Measurements from ENCODE around the gene BAIAP2L2. TPM values are rescaled to one million over a fixed set of nuclear protein-coding genes. Genes with fewer than 3 reads are reported as not detected.

The BAIAP2L2 gene
- total and polyA plus RNA-seq, 2 of the 4 experiments (the other 2 are of a cell fraction), result 0.18 to 0.46 TPM

DNA sequence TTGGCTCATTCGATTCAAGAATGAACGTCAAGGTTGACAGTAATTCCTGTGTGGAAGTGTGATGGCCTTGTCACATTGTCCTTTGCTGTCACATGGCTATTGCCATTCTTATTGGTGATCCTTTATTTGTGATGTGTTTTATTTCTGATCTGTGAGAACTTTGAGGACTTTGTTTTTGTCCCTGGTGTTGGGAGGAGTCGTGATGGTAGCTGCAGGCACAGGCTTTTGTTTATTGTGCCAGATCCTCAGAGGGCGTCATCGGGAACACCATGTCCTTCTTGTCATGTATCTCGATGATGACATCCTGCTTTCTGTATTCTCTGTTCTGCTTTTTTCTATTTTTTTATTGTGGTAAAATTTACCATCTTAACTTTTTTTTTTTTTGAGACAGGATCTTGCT lies 47.7 kb downstream of the BAIAP2L2 start:
- ATAC-seq (ENCODE audit: low read depth) (no peak), DNase-seq (no peak)
- dilution Hi-C loops (cut with HindIII; ENCODE audit: low sequenced_read_pairs, unreplicated experiment), result no loop called here
- ChIA-PET CTCF (no interaction called here), POLR2A (ENCODE audit: unreplicated experiment) (no interaction called here)
- H2AK9ac ChIP-seq (replicated peaks; ENCODE audit: low read depth, low read length, poor library complexity), result no peak overlapping the region
- in situ Hi-C loops (cut with MboI; ENCODE audit: low sequenced_read_pairs), result no loop called here
- no peaks in the 10 kb centered on the region for H3K27me3 ChIP-seq (ENCODE audit: control insufficient read depth, insufficient read depth, low read length)
- no peaks in the 10 kb centered on the region for H3K9me3 ChIP-seq (ENCODE audit: control insufficient read depth, insufficient read depth, low read length)
- H2BK15ac ChIP-seq (ENCODE audit: low read depth, low read length), result no peak overlapping the region
- no peak overlapping the region for H3K14ac ChIP-seq (replicated peaks; ENCODE audit: low read depth, low read length)
- no peak overlapping the region for H4K91ac ChIP-seq (ENCODE audit: insufficient read depth, low read depth, low read length)
- H3K4me2 ChIP-seq (ENCODE audit: low read depth, low read length), result no peak overlapping the region
- H3K18ac ChIP-seq (ENCODE audit: low read depth, low read length), result no peak overlapping the region
- H4K5ac ChIP-seq (ENCODE audit: low read depth, low read length), result no peak overlapping the region
- peaks cover 3% of the 10 kb centered on the region; the same call in 1 of the 2 replicates for H3K9me1 ChIP-seq (ENCODE audit: insufficient read depth, low read length)
- H2AK5ac ChIP-seq (ENCODE audit: low read depth, low read length), result no peak overlapping the region
- BruUV-seq (replicated peaks), result no TSS peak
- TF ChIP-seq MXI1 (IDR thresholded peaks at IDR 0.05; ENCODE audit: borderline replicate concordance, low read depth, low read length), result no peak
- TF ChIP-seq RAD21 (IDR thresholded peaks at IDR 0.05; ENCODE audit: low read length), result no peak
- no peak for TF ChIP-seq BHLHE40 (IDR thresholded peaks at IDR 0.05; ENCODE audit: low read depth, low read length)
- TF ChIP-seq, protein P1, sequence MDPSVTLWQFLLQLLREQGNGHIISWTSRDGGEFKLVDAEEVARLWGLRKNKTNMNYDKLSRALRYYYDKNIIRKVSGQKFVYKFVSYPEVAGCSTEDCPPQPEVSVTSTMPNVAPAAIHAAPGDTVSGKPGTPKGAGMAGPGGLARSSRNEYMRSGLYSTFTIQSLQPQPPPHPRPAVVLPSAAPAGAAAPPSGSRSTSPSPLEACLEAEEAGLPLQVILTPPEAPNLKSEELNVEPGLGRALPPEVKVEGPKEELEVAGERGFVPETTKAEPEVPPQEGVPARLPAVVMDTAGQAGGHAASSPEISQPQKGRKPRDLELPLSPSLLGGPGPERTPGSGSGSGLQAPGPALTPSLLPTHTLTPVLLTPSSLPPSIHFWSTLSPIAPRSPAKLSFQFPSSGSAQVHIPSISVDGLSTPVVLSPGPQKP (IDR thresholded peaks at IDR 0.05; ENCODE audit: borderline replicate concordance, low read depth, low read length), result no peak
- no peak for TF ChIP-seq MAFK (IDR thresholded peaks at IDR 0.05; ENCODE audit: low read depth, low read length)
- no peak for TF ChIP-seq CEBPB (IDR thresholded peaks at IDR 0.05; ENCODE audit: low read depth, low read length)
- no peak for TF ChIP-seq FOS (IDR thresholded peaks at IDR 0.05; ENCODE audit: low read depth, low read length)
- TF ChIP-seq CHD1 (IDR thresholded peaks at IDR 0.05; ENCODE audit: low read depth, low read length), result no peak
- TF ChIP-seq, protein P2, sequence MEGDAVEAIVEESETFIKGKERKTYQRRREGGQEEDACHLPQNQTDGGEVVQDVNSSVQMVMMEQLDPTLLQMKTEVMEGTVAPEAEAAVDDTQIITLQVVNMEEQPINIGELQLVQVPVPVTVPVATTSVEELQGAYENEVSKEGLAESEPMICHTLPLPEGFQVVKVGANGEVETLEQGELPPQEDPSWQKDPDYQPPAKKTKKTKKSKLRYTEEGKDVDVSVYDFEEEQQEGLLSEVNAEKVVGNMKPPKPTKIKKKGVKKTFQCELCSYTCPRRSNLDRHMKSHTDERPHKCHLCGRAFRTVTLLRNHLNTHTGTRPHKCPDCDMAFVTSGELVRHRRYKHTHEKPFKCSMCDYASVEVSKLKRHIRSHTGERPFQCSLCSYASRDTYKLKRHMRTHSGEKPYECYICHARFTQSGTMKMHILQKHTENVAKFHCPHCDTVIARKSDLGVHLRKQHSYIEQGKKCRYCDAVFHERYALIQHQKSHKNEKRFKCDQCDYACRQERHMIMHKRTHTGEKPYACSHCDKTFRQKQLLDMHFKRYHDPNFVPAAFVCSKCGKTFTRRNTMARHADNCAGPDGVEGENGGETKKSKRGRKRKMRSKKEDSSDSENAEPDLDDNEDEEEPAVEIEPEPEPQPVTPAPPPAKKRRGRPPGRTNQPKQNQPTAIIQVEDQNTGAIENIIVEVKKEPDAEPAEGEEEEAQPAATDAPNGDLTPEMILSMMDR (conservative IDR thresholded peaks at IDR 0.05; ENCODE audit: low read depth, low read length), result no peak
- TF ChIP-seq, protein P3, sequence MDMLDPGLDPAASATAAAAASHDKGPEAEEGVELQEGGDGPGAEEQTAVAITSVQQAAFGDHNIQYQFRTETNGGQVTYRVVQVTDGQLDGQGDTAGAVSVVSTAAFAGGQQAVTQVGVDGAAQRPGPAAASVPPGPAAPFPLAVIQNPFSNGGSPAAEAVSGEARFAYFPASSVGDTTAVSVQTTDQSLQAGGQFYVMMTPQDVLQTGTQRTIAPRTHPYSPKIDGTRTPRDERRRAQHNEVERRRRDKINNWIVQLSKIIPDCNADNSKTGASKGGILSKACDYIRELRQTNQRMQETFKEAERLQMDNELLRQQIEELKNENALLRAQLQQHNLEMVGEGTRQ (IDR thresholded peaks at IDR 0.05; ENCODE audit: low read depth, low read length), result no peak
- no peak for TF ChIP-seq SMC3 (IDR thresholded peaks at IDR 0.05; ENCODE audit: low read depth, low read length)
- no peak for TF ChIP-seq MAZ (IDR thresholded peaks at IDR 0.05; ENCODE audit: borderline replicate concordance, low read depth, low read length)
- no peak for TF ChIP-seq POLR2A (IDR thresholded peaks at IDR 0.05; ENCODE audit: low read depth, low read length)
- H4K20me1 ChIP-seq (ENCODE audit: insufficient read depth, low read length), result no peaks in the 10 kb centered on the region
- WGBS, 2 experiments (ENCODE audit: extremely low coverage in 2 of 2, insufficient read length in 1 of 2), result 84% methylated on average over 2 of the region's 6 CpGs; no CpG with 5 or more reads in 1 of the 2 experiments
- no peak overlapping the region for H3K4me3 ChIP-seq (ENCODE audit: insufficient read depth, low read depth, low read length)
- peaks cover 1% of the 10 kb centered on the region; the same call in 1 of the 2 replicates for H3K4me1 ChIP-seq (ENCODE audit: control insufficient read depth, insufficient read depth, low read length)
- H2AFZ ChIP-seq (replicated peaks; ENCODE audit: low read length, poor library complexity), result no peak overlapping the region
- no peak overlapping the region for H3K4ac ChIP-seq (ENCODE audit: low read depth, low read length)
- no peak overlapping the region for H2BK5ac ChIP-seq (ENCODE audit: low read depth, low read length, poor library complexity, severe bottlenecking)
- no peak overlapping the region for H3K9ac ChIP-seq (ENCODE audit: low read depth, low read length)
- H3K79me1 ChIP-seq (ENCODE audit: low read depth in 1 of 2, low read length in 2 of 2), result peaks cover 0 to 3% of the 10 kb centered on the region in 2 experiments; a peak in 1 of 4 replicates
- no peak overlapping the region for H2BK120ac ChIP-seq (ENCODE audit: low read depth, low read length)
- H4K8ac ChIP-seq (ENCODE audit: low read depth in 2 of 2, low read length in 2 of 2), result no peak overlapping the region
- no peak overlapping the region for H2BK20ac ChIP-seq (ENCODE audit: low read depth, low read length)
- H3K27ac ChIP-seq (ENCODE audit: insufficient read depth, low read length), result no peak overlapping the region
- no peak overlapping the region for H3K56ac ChIP-seq (ENCODE audit: extremely low read depth, insufficient read depth, low read length)
- intact Hi-C loops (cut with micrococcal nuclease), result no loop called here
- peaks cover 19% of the 10 kb centered on the region for H3K36me3 ChIP-seq (ENCODE audit: control insufficient read depth, insufficient read depth, low read length)
- no peak overlapping the region for H3K23ac ChIP-seq (ENCODE audit: low read depth, low read length)

Measured in IMR-90 (cell line).